Choroid plexus epithelial cell (primary cell): ENCODE data around the gene HSPB6.

ENCODE experiments used
- DNase-seq: peaks from one replicate; pipeline ENCODE4 v3.0.0-alpha.2; 2010; ENCODE audit warnings: low read depth
- H3K4me3 ChIP-seq: 2 replicates; pipeline ENCODE4 v1.5.1; 2011; ENCODE audit warnings: low read depth, mild to moderate bottlenecking, control low read depth, low read length, moderate library complexity
- TF ChIP-seq, protein P1 (sequence below): conservative IDR thresholded peaks from 2 replicates; pipeline ENCODE4 v1.5.1; 2011; ENCODE audit warnings: low read depth, mild to moderate bottlenecking, control low read depth, inconsistent platforms, low read length, moderate library complexity

The HSPB6 gene

GRCh38 chr19:35740108-35740422 lies 16.8 kb downstream of the HSPB6 start:
- DNase-seq = no peak
- H3K4me3 ChIP-seq = peak overlapping the region; percentile 55
- TF ChIP-seq, protein P1, sequence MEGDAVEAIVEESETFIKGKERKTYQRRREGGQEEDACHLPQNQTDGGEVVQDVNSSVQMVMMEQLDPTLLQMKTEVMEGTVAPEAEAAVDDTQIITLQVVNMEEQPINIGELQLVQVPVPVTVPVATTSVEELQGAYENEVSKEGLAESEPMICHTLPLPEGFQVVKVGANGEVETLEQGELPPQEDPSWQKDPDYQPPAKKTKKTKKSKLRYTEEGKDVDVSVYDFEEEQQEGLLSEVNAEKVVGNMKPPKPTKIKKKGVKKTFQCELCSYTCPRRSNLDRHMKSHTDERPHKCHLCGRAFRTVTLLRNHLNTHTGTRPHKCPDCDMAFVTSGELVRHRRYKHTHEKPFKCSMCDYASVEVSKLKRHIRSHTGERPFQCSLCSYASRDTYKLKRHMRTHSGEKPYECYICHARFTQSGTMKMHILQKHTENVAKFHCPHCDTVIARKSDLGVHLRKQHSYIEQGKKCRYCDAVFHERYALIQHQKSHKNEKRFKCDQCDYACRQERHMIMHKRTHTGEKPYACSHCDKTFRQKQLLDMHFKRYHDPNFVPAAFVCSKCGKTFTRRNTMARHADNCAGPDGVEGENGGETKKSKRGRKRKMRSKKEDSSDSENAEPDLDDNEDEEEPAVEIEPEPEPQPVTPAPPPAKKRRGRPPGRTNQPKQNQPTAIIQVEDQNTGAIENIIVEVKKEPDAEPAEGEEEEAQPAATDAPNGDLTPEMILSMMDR = no peak

DNA sequence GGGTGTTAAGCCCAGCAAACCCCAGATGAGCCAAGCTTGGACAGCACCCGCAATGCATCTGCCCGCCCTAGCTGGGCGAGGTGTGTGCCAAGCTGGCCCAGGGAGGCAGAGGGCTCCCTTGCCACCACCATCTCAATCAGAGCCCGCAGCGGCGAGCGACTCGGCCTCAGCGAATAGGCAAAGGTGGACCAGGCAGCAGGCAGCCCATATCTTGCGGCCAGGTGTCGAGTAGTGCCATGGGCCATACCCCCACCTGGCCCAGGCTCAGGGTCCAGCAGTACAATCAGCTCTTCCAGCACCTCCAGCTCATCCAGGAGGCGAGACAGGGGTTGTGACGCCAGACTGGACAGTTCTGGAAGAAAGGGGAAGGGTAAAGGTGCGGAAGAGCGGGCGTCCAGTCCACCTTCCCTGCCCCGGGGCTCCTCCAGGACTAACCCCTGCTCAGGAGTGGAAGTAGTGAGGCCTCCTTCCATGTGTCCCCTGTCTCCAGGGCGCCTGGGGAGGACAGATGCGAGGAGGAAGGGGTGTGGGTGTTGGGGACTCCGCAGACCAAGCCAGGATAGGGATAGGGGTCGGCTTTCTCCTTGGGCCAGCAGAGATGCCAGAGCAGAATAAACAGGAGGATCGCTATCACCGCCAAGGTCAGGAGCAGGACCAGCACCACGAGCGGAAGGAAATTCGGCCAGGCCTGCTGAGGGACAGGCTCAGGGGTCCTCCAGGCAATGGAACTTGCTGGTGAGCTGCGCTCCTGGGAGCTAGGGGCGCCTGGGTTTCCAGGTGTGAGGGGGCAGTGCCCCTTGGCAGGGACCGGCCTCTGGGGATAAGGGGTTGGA lies 17.3 kb downstream of the HSPB6 start:
- TF ChIP-seq, protein P1 = no peak
- no peak for DNase-seq
- no peak overlapping the region for H3K4me3 ChIP-seq

- DNase-seq = no peak
- TF ChIP-seq, protein P1 = no peak
- no peak overlapping the region for H3K4me3 ChIP-seq
Measured at GRCh38 chr19:35738887-35739229, 18.0 kb downstream of the HSPB6 start.

DNA sequence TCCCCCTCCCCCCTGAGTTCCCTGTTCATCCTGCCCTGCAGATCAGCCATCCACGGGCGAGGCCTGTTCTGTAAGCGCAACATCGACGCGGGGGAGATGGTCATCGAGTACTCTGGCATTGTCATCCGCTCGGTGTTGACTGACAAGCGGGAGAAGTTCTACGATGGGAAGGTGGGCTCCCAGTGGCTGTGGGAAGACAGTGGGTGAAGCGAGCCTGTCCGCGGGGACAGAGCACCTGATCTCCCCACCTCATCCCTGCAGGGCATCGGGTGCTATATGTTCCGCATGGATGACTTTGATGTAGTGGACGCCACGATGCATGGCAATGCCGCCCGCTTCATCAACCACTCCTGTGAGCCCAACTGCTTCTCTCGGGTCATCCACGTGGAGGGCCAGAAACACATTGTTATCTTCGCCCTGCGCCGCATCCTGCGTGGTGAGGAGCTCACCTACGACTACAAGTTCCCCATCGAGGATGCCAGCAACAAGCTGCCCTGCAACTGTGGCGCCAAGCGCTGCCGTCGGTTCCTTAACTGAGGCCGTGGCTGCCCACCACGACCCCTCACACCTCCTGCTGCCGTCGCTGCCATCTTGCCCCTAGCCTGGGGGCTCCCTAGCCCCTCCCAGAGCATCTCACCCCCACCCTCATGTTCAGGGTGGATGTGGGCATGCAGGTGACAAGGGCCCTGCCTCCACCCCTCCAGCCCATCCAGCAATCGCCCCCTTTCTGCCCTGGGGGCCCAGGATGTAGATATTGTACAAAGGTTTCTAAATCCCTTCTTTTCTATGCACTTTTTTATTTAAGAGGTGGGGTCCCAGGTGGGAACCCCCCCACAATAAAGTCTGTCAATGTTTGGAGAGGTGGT lies 18.6 kb downstream of the HSPB6 start:
- TF ChIP-seq, protein P1 = no peak
- H3K4me3 ChIP-seq = no peak overlapping the region
- DNase-seq = no peak

DNA sequence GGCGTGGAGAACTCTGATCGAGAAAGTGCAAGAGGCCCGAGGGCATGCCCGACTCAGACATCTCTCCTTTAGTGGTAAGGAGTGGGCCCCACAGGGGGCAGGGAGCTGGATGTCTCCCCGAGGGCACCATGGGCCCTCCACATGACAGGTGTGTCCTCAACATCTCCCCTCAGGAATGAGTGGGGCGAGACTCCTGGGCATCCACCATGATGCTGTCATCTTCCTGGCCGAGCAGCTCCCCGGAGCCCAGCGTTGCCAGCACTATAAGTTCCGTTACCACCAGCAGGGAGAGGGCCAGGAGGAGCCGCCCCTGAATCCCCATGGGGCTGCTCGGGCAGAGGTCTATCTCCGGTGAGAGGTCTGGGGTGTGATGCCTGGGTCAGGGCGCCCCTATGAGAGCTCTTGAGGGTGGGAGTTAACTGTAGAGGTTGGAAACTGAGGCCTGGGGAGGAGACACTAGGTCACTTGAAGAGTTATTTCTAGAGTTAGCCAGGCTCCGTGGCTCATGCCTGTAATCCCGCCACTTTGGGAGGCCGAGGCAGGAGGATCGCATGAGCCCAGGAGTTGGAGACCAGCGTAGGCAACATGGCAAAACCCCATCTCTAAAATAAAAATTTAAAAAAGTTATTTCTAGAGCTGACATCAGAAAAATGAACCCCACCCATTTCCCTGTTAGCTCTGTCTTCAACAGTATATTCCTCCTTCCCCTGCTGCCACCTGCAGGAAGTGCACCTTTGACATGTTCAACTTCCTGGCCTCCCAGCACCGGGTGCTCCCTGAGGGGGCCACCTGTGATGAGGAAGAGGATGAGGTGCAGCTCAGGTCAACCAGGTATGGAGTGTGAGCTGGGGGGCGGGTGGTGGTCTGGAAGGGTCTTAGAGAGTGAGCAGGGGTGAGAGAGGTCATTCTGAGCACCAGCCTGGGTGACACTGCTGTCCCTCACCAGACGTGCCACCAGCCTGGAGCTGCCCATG lies 19.6 kb downstream of the HSPB6 start:
- H3K4me3 ChIP-seq = no peak overlapping the region
- TF ChIP-seq, protein P1 = peak; percentile 34
- DNase-seq = no peak

DNA sequence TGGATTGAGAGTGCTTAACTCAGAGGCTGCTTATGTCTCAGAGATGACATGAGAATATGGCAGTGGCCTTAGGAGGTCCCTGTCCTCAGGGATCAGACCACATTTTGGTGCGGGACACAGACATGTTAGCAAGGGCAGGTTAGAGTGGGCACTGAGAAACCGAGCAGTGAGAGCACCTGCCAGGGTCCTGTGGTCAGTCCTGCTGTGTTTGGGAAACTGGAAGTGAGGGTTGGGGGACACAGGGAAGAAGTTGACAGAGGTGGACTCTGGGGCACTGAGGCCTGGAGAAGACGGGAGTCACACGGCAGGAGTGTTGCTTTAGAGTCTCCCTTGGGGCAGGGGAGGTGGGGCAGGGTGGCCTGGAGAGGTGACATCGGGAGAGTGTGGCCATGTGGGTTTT lies 21.9 kb downstream of the HSPB6 start:
- TF ChIP-seq, protein P1 = no peak
- DNase-seq = no peak
- no peak overlapping the region for H3K4me3 ChIP-seq
